Chondrocyte (in vitro differentiated cells): ENCODE results near the gene CD302. TPM values are rescaled to one million over a fixed set of nuclear protein-coding genes. Genes with fewer than 3 reads are reported as not detected.
"Not testable (repeated sequence)": the region's sequence is repeated elsewhere in the genome, so short reads cannot be mapped to it uniquely, and the experiment has no call there.

ENCODE experiments used
- DNase-seq: peaks from one replicate; pipeline ENCODE4 v3.0.0; 2021; ENCODE audit warnings: mixed read lengths, low spot score
- H3K27ac Mint-ChIP-seq: one replicate; pipeline ENCODE4 v1.8.0; 2021; ENCODE audit warnings: mild to moderate bottlenecking, moderate library complexity, mixed read lengths; ENCODE audit not compliant: unreplicated experiment
- H3K27me3 Mint-ChIP-seq: 2 replicates; pipeline ENCODE4 v1.8.0; 2021; ENCODE audit warnings: low read depth, mixed read lengths
- H3K36me3 Mint-ChIP-seq: 2 replicates; pipeline ENCODE4 v1.8.0; 2021; ENCODE audit warnings: low read depth, mixed read lengths
- H3K4me1 Mint-ChIP-seq: 2 replicates; pipeline ENCODE4 v1.8.0; 2021; ENCODE audit warnings: low read depth, mild to moderate bottlenecking, mixed read lengths
- H3K4me3 Mint-ChIP-seq: one replicate; pipeline ENCODE4 v1.8.0; 2021; ENCODE audit warnings: mild to moderate bottlenecking, moderate library complexity, mixed read lengths; ENCODE audit not compliant: unreplicated experiment
- H3K9me3 Mint-ChIP-seq: 2 replicates; pipeline ENCODE4 v1.8.0; 2021; ENCODE audit warnings: low read depth, mixed read lengths
- total RNA-seq: library from RNA; stranded (reverse); gene quantifications from 3 replicates; pipeline ENCODE4 v1.2.1, GENCODE V29; 2021
- TF ChIP-seq, protein P1 (sequence below): fragments of 200-600 bp; sonication (generic); IDR thresholded peaks from 2 replicates; pipeline ENCODE4 v1.5.0; 2021; ENCODE audit warnings: antibody characterized with exemption, mild to moderate bottlenecking, moderate library complexity

The CD302 gene
- total RNA-seq, 1 donor from 2014 or later = 6.4 TPM

DNA sequence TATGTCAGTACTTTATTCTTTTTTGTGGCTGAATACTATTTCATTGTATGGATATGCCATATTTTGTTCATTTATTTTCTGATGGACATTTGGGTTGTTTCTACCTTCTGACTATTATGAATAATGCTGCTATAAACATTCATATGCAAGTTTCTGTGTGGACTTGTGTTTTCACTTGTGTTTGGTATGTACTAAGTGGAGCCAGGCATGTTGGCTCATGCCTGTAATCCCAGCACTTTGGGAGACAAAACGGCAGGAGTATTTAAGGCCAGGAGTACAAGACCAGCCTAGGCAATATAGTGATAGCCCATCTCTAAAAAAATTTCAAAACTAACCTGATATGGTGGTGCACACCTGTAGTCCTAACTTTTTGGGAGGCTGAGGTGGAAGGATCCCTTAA is 62.4 kb downstream of the CD302 start:
- Mint-ChIP-seq H3K9me3 (no peaks in the 10 kb centered on the region), H3K4me1 (peaks cover 13% of the 10 kb centered on the region), H3K27me3 (no peaks in the 10 kb centered on the region), H3K27ac (no peak overlapping the region), H3K4me3 (no peak overlapping the region), H3K36me3 (peaks cover 24% of the 10 kb centered on the region)
- TF ChIP-seq, protein P1, sequence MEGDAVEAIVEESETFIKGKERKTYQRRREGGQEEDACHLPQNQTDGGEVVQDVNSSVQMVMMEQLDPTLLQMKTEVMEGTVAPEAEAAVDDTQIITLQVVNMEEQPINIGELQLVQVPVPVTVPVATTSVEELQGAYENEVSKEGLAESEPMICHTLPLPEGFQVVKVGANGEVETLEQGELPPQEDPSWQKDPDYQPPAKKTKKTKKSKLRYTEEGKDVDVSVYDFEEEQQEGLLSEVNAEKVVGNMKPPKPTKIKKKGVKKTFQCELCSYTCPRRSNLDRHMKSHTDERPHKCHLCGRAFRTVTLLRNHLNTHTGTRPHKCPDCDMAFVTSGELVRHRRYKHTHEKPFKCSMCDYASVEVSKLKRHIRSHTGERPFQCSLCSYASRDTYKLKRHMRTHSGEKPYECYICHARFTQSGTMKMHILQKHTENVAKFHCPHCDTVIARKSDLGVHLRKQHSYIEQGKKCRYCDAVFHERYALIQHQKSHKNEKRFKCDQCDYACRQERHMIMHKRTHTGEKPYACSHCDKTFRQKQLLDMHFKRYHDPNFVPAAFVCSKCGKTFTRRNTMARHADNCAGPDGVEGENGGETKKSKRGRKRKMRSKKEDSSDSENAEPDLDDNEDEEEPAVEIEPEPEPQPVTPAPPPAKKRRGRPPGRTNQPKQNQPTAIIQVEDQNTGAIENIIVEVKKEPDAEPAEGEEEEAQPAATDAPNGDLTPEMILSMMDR = no peak
- DNase-seq = no peak

- no peaks in the 10 kb centered on the region for H3K27me3 Mint-ChIP-seq
- H3K27ac Mint-ChIP-seq = no peak overlapping the region
- H3K9me3 Mint-ChIP-seq = peaks cover 5% of the 10 kb centered on the region
- H3K4me3 Mint-ChIP-seq = no peak overlapping the region
- H3K4me1 Mint-ChIP-seq = peaks cover 29% of the 10 kb centered on the region
- H3K36me3 Mint-ChIP-seq = peaks cover 12% of the 10 kb centered on the region
- TF ChIP-seq, protein P1 = no peak
- no peak for DNase-seq
Observed at GRCh38 chr2:159728629-159729028, 69.4 kb downstream of the CD302 start.

- Mint-ChIP-seq H3K27me3 (no peaks in the 10 kb centered on the region), H3K27ac (no peak overlapping the region), H3K4me3 (no peak overlapping the region), H3K4me1 (peaks cover 50% of the 10 kb centered on the region), H3K9me3 (peaks cover 5% of the 10 kb centered on the region), H3K36me3 (peaks cover 8% of the 10 kb centered on the region)
- TF ChIP-seq, protein P1 = no peak
- no peak for DNase-seq
Observed at GRCh38 chr2:159725713-159726112, 72.3 kb downstream of the CD302 start.

DNA sequence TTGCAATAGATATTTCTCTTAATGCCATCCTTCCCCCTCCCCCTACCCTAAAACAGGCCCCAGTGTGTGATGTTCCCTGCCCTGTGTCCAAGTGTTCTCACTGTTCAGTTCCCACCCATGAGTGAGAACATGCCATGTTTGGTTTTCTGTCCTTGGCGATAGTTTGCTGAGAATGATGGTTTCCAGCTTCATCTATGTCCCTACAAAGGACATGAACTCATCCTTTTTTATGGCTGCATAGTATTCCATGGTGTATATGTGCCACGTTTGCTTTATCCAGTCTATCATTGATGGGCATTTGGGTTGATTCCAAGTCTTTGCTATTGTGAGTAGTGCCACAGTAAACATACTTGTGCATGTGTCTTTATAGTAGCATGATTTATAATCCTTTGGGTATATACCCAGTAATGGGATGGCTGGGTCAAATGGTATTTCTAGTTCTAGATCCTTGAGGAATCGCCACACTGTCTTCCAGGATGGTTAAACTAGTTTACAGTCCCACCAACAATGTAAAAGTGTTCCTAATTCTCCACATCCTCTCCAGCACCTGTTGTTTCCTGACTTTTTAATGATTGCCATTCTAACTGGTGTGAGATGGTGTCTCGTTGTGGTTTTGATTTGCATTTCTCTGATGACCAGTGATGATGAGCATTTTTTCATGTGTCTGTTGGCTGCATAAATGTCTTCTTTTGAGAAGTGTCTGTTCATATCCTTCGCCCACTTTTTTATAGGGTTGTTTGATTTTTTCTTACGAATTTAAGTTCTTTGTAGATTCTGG is 73.0 kb downstream of the CD302 start:
- H3K4me1 Mint-ChIP-seq = peaks cover 49% of the 10 kb centered on the region
- not testable (repeated sequence) for H3K4me3 Mint-ChIP-seq, H3K9me3 Mint-ChIP-seq, H3K27ac Mint-ChIP-seq, H3K27me3 Mint-ChIP-seq, DNase-seq
- H3K36me3 Mint-ChIP-seq = peaks cover 11% of the 10 kb centered on the region

- TF ChIP-seq, protein P1 = no peak
- Mint-ChIP-seq H3K27me3 (no peaks in the 10 kb centered on the region), H3K4me1 (peaks cover 54% of the 10 kb centered on the region), H3K4me3 (no peak overlapping the region), H3K36me3 (peaks cover 16% of the 10 kb centered on the region), H3K27ac (no peak overlapping the region), H3K9me3 (peaks cover 5% of the 10 kb centered on the region)
- DNase-seq = no peak
Observed at GRCh38 chr2:159722580-159722979, 75.4 kb downstream of the CD302 start.

DNA sequence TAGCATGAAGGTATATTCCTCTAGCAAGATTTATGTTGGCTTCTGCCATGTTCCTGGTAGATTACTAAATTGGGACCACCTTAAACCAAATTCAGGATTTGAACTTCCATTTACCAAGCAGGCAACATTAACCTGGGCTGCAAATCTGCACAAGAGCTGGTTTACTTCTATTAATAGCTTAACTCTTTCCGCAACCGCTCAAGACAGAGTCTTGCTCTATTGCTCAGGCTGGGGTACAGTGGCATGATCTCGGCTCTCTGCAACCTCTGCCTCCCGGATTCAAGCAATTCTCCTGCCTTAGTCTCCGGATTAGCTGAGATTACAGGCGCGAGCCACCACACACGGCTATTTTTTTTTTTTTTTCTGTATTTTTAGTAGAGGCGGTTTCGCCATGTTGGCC is 77.3 kb downstream of the CD302 start:
- no peak overlapping the region for H3K4me3 Mint-ChIP-seq
- peaks cover 4% of the 10 kb centered on the region for H3K9me3 Mint-ChIP-seq
- no peaks in the 10 kb centered on the region for H3K27me3 Mint-ChIP-seq
- H3K27ac Mint-ChIP-seq = no peak overlapping the region
- DNase-seq = no peak
- TF ChIP-seq, protein P1 = no peak
- H3K4me1 Mint-ChIP-seq = peaks cover 67% of the 10 kb centered on the region
- peaks cover 21% of the 10 kb centered on the region for H3K36me3 Mint-ChIP-seq
